Thymus (tissue), 11 donors: ENCODE measurements around the gene C16orf90. TPM values are rescaled to one million over a fixed set of nuclear protein-coding genes. Genes with fewer than 3 reads are reported as not detected.
A peak's percentile ranks its signal among the peaks of the same experiment; 100 is the strongest.

ENCODE experiments used
- DNase-seq, 9 donors: peaks; one replicate each; pipeline ENCODE4 v3.0.0-alpha.2; 2013; ENCODE audit warnings: low spot score in 9 of 9, low read depth in 6 of 9, missing footprints in 1 of 9
- H3K27ac ChIP-seq, 2 donors: one replicate each; pipeline ENCODE4 v1.5.1; 2013; ENCODE audit warnings: control low read depth in 1 of 2, low read depth in 1 of 2, low read length in 1 of 2, mild to moderate bottlenecking in 1 of 2, moderate library complexity in 1 of 2
- H3K27me3 ChIP-seq, 2 donors: one replicate each; pipeline ENCODE4 v1.5.1; 2013; ENCODE audit warnings: low read length in 1 of 2; ENCODE audit not compliant: control insufficient read depth in 2 of 2, insufficient read depth in 1 of 2
- H3K36me3 ChIP-seq, 2 donors: one replicate each; pipeline ENCODE4 v1.5.1; 2013; ENCODE audit warnings: low read length in 1 of 2, mild to moderate bottlenecking in 1 of 2, moderate library complexity in 1 of 2; ENCODE audit not compliant: control insufficient read depth in 2 of 2, insufficient read depth in 2 of 2
- H3K4me1 ChIP-seq, 2 donors: one replicate each; pipeline ENCODE4 v1.5.1; 2013; ENCODE audit warnings: low read length in 2 of 2; ENCODE audit not compliant: control insufficient read depth in 2 of 2, insufficient read depth in 2 of 2
- H3K4me3 ChIP-seq, 2 donors: one replicate each; pipeline ENCODE4 v1.5.1; 2013; ENCODE audit warnings: low read length in 2 of 2, control low read depth in 1 of 2, mild to moderate bottlenecking in 1 of 2
- H3K9me3 ChIP-seq, 2 donors: one replicate each; pipeline ENCODE4 v1.5.1; 2013; ENCODE audit warnings: low read length in 1 of 2, mild to moderate bottlenecking in 1 of 2; ENCODE audit not compliant: control insufficient read depth in 2 of 2, insufficient read depth in 1 of 2
- WGBS: extraction: QIAGEN DNeasy Blood & Tissue Kit; methylation state at CpG from one replicate; pipeline ENCODE4 v1.1.7; 2013; 5-methylcytosine and 5-hydroxymethylcytosine counted together
- polyA plus RNA-seq: library from polyadenylated mRNA; stranded (reverse); fragments of 200-250 nt; gene quantifications from one replicate; pipeline ENCODE4 v1.2.3, GENCODE V29; 2013
- total RNA-seq: library from RNA; stranded (reverse); fragments of 120-200 nt; gene quantifications from one replicate; pipeline ENCODE4 v1.2.4, GENCODE V29; 2013
- donor health status: healthy.

C16orf90 gene
- total and polyA plus RNA-seq, 2 donors, result not detected

DNA sequence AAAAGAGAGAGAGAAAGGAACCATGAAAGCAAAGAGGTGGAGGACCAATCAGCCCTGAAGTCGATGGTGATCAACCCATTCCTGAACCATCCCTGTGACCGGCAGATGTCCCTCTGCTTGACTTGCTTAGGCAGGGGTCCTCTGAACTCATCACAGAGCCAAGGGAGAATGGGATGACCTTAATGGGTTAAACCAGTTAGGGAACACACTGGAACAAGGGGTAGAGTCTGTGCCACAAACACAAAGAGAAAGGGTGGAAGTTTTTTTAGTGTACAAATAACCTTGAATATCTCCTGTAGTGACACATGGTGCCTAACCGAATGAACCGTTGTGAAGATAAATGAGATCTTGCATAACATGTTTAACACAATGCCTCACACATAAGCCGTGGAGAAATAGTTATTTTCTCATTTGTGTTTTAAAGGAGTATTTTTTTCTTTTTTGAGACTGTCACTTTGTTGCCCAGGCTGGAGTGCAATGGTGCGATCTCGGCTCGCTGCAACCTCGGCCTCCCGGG lies 40.6 kb downstream of the C16orf90 start:
- 97% methylated on average over 10 of the region's 10 CpGs for WGBS
- peaks cover 0 to 2% of the 10 kb centered on the region in 2 donors for H3K36me3 ChIP-seq
- no peak overlapping the region for H3K27ac ChIP-seq

DNA sequence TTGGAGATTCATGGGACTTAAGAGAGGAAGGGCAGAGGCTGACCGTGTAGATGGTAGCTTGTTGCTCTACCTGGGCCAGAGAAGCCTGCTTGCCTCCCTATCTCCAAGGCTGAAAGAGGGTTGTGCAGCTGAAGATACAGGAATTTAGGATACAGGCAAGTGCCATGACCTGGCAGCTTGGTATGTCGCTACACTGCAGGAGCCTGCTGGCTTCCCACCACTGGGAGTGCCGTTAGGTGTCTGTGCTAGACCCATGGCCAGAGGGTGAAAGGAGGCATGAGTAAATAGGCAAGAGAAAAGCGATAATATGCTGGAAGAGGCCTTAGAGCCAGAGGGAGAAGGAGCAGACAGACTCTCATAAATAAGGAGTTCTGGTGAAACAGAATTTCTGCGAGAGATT lies 41.2 kb downstream of the C16orf90 start:
- H3K4me1 ChIP-seq, result peaks cover 10 to 15% of the 10 kb centered on the region in 2 donors
- H3K36me3 ChIP-seq, result peaks cover 0 to 2% of the 10 kb centered on the region in 2 donors
- H3K27ac ChIP-seq, result no peak overlapping the region
- WGBS, result 97% methylated on average over 5 of the region's 5 CpGs
- peaks cover 0 to 4% of the 10 kb centered on the region in 2 donors for H3K9me3 ChIP-seq
- no peak for DNase-seq
- H3K27me3 ChIP-seq, result no peaks in the 10 kb centered on the region
- H3K4me3 ChIP-seq, result no peak overlapping the region

More for the DNA sequence above, 40.6 kb downstream of the C16orf90 start:
- H3K27me3 ChIP-seq, result no peaks in the 10 kb centered on the region
- no peak overlapping the region for H3K4me3 ChIP-seq
- H3K9me3 ChIP-seq, result peaks cover 0 to 3% of the 10 kb centered on the region in 2 donors
- DNase-seq, result no peak
- peaks cover 15 to 21% of the 10 kb centered on the region in 2 donors for H3K4me1 ChIP-seq

- H3K4me3 ChIP-seq, result peak overlapping the region; percentile 70 to 77
- H3K36me3 ChIP-seq, result peaks cover 7 to 10% of the 10 kb centered on the region in 2 donors
- WGBS, result 44% methylated on average over 10 of the region's 10 CpGs
- H3K27me3 ChIP-seq, result no peaks in the 10 kb centered on the region
- peak overlapping the region; percentile 72 to 76 for H3K27ac ChIP-seq
- DNase-seq, result peak in 2 of 9 donors; percentile 14 to 44
- peaks cover 1 to 39% of the 10 kb centered on the region in 2 donors for H3K9me3 ChIP-seq
- H3K4me1 ChIP-seq, result peaks cover 3 to 6% of the 10 kb centered on the region in 2 donors
Measured at GRCh38 chr16:3444032-3444388, 51.3 kb downstream of the C16orf90 start.

Other genes with a start within 250 kb of the C16orf90 start
- gene MEFV, start 238.9 kb downstream of the C16orf90 start, total RNA-seq, result 0.52 TPM
- 0.80 TPM for gene MEFV, start 238.9 kb downstream of the C16orf90 start, polyA plus RNA-seq
- gene ZNF263, start 212.0 kb downstream of the C16orf90 start, total RNA-seq, result 30.2 TPM
- 26.3 TPM for gene ZNF263, start 212.0 kb downstream of the C16orf90 start, polyA plus RNA-seq
- gene TIGD7, start 190.1 kb downstream of the C16orf90 start, total RNA-seq, result 6.4 TPM
- 9.8 TPM for gene TIGD7, start 190.1 kb downstream of the C16orf90 start, polyA plus RNA-seq
- 25.9 TPM for gene ZNF75A, start 190.0 kb downstream of the C16orf90 start, total RNA-seq
- gene ZNF75A, start 190.0 kb downstream of the C16orf90 start, polyA plus RNA-seq, result 44.7 TPM
- 0.14 TPM for gene OR2C1, start 139.6 kb downstream of the C16orf90 start, total RNA-seq
- 0.21 TPM for gene OR2C1, start 139.6 kb downstream of the C16orf90 start, polyA plus RNA-seq
- gene ZSCAN32, start 94.5 kb downstream of the C16orf90 start, total RNA-seq, result 19.7 TPM
- 16.3 TPM for gene ZSCAN32, start 94.5 kb downstream of the C16orf90 start, polyA plus RNA-seq
- gene ZNF174, start 94.3 kb downstream of the C16orf90 start, total RNA-seq, result 9.0 TPM
- 7.0 TPM for gene ZNF174, start 94.3 kb downstream of the C16orf90 start, polyA plus RNA-seq
- gene ZNF597, start 52.0 kb downstream of the C16orf90 start, total RNA-seq, result 2.5 TPM
- 2.3 TPM for gene ZNF597, start 52.0 kb downstream of the C16orf90 start, polyA plus RNA-seq
- gene NAA60, start 51.8 kb downstream of the C16orf90 start, total RNA-seq, result 8.6 TPM
- 36.0 TPM for gene NAA60, start 51.8 kb downstream of the C16orf90 start, polyA plus RNA-seq
- gene CLUAP1, start 5.5 kb upstream of the C16orf90 start, total RNA-seq, result 18.4 TPM
- 17.8 TPM for gene CLUAP1, start 5.5 kb upstream of the C16orf90 start, polyA plus RNA-seq
- 18.8 TPM for gene NLRC3, start 81.9 kb upstream of the C16orf90 start, total RNA-seq
- 11.9 TPM for gene NLRC3, start 81.9 kb upstream of the C16orf90 start, polyA plus RNA-seq
- gene SLX4, start 116.1 kb upstream of the C16orf90 start, total RNA-seq, result 2.0 TPM
- 2.9 TPM for gene SLX4, start 116.1 kb upstream of the C16orf90 start, polyA plus RNA-seq
- gene DNASE1, start 159.2 kb upstream of the C16orf90 start, total RNA-seq, result 15.8 TPM
- gene DNASE1, start 159.2 kb upstream of the C16orf90 start, polyA plus RNA-seq, result 18.8 TPM
- 48.4 TPM for gene TRAP1, start 222.0 kb upstream of the C16orf90 start, total RNA-seq
- gene TRAP1, start 222.0 kb upstream of the C16orf90 start, polyA plus RNA-seq, result 46.5 TPM